Measurements from ENCODE around the gene FGD6. TPM values are rescaled to one million over a fixed set of nuclear protein-coding genes. Genes with fewer than 3 reads are reported as not detected.
"Not testable (repeated sequence)": the region's sequence is repeated elsewhere in the genome, so short reads cannot be mapped to it uniquely, and the experiment has no call there.

The FGD6 gene
- total RNA-seq, 1 donor from 2014 or later, result 42.1 TPM

DNA sequence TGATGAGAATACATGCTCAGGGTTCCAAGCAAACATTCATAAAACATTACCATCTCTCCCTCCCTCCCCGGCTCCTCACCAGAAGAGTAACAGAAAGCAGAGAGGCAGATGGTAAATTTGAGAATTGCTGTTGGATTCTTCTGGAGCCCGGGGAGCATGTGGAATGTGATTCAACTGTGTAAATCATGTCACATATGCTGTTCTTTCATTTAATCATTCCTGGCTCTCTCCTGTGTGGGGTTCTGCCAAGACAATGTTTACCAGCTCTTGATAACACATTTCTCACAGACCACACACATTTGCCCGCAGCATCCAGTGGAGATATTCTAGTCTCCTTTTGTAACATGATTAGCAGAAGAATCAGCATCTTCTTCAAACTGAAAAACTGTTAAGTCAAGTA lies 120.4 kb downstream of the FGD6 start:
- H3K9me3 Mint-ChIP-seq (ENCODE audit: unreplicated experiment), result peaks cover 1% of the 10 kb centered on the region

GRCh38 chr12:95096378-95096777 lies 120.9 kb downstream of the FGD6 start:
- Mint-ChIP-seq H3K4me3 (ENCODE audit: unreplicated experiment) (no peak overlapping the region), H3K27me3 (ENCODE audit: unreplicated experiment) (no peaks in the 10 kb centered on the region), H3K9me3 (ENCODE audit: unreplicated experiment) (peaks cover 1% of the 10 kb centered on the region), H3K4me1 (ENCODE audit: low read depth, unreplicated experiment) (peaks cover 1% of the 10 kb centered on the region), H3K36me3 (ENCODE audit: unreplicated experiment) (no peaks in the 10 kb centered on the region), H3K27ac (ENCODE audit: unreplicated experiment) (no peak overlapping the region)
- DNase-seq, result no peak
- TF ChIP-seq, protein P1, sequence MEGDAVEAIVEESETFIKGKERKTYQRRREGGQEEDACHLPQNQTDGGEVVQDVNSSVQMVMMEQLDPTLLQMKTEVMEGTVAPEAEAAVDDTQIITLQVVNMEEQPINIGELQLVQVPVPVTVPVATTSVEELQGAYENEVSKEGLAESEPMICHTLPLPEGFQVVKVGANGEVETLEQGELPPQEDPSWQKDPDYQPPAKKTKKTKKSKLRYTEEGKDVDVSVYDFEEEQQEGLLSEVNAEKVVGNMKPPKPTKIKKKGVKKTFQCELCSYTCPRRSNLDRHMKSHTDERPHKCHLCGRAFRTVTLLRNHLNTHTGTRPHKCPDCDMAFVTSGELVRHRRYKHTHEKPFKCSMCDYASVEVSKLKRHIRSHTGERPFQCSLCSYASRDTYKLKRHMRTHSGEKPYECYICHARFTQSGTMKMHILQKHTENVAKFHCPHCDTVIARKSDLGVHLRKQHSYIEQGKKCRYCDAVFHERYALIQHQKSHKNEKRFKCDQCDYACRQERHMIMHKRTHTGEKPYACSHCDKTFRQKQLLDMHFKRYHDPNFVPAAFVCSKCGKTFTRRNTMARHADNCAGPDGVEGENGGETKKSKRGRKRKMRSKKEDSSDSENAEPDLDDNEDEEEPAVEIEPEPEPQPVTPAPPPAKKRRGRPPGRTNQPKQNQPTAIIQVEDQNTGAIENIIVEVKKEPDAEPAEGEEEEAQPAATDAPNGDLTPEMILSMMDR (IDR thresholded peaks at IDR 0.05; ENCODE audit: partially characterized antibody, unreplicated experiment), result no peak

More for the DNA sequence above, 120.4 kb downstream of the FGD6 start:
- no peak for DNase-seq
- TF ChIP-seq, protein P1 (IDR thresholded peaks at IDR 0.05; ENCODE audit: partially characterized antibody, unreplicated experiment), result no peak
- Mint-ChIP-seq H3K27me3 (ENCODE audit: unreplicated experiment) (no peaks in the 10 kb centered on the region), H3K4me1 (ENCODE audit: low read depth, unreplicated experiment) (peaks cover 1% of the 10 kb centered on the region), H3K4me3 (ENCODE audit: unreplicated experiment) (no peak overlapping the region), H3K27ac (ENCODE audit: unreplicated experiment) (no peak overlapping the region), H3K36me3 (ENCODE audit: unreplicated experiment) (no peaks in the 10 kb centered on the region)

DNA sequence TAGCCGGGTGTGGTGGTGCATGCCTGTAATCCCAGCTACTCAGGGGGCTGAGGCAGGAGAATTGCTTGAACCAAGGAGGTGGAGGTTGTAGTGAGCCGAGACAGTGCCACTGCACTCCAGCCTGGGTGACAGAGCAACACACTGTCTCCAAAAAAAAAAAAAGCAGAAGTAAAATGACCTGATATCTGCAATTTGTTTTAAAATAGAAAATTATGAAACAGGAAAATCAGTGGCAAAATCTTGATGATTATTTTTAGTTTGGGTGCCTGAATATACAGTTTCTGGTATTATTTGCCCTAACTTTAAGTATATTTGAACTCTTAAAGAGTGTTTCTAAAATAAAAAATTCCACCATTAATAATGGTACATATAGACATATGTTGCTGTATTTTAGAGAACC lies 121.4 kb downstream of the FGD6 start:
- H3K27me3 Mint-ChIP-seq (ENCODE audit: unreplicated experiment); H3K9me3 Mint-ChIP-seq (ENCODE audit: unreplicated experiment); H3K4me3 Mint-ChIP-seq (ENCODE audit: unreplicated experiment); DNase-seq; H3K36me3 Mint-ChIP-seq (ENCODE audit: unreplicated experiment); H3K27ac Mint-ChIP-seq (ENCODE audit: unreplicated experiment); H3K4me1 Mint-ChIP-seq (ENCODE audit: low read depth, unreplicated experiment): not testable (repeated sequence)

DNA sequence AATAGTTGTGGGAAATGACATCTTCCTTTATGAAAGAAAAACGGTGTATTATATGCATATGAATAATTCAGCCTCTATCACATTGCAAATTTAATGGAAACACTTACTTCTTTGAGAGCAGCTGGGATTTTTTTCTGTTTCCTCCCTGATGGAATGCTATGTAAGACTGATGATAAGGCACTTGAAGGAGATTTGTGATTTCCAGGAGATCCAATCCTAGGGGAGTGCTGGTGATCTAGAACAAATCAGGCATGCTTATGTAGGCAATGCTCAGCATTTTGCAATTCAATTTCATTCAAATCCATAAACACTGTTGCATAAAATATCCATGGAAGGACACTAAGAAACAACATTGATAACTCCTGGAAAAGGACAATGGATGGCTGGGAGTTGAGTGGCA lies 127.8 kb downstream of the FGD6 start:
- Mint-ChIP-seq H3K36me3 (ENCODE audit: unreplicated experiment) (no peaks in the 10 kb centered on the region), H3K27ac (ENCODE audit: unreplicated experiment) (no peak overlapping the region)
- TF ChIP-seq, protein P1 (IDR thresholded peaks at IDR 0.05; ENCODE audit: partially characterized antibody, unreplicated experiment), result no peak

DNA sequence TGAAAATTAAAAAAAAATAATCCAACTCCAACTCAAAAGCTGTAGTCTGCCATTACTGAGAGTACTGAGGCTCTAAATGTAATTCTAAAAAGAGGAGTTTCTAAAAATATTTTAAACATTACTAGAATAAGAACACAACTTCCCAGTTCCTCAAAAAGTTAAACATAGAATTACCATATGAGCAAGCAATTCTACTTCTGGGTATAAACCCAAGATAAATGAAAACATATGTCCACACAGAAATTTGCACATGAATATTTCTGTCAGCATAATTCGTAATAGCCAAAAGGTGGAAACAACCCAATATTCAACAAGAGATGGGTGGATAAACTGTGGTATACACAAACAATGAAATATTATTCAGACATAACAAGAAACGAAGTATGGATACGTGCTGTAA lies 128.9 kb downstream of the FGD6 start:
- no peak for DNase-seq
- TF ChIP-seq, protein P1 (IDR thresholded peaks at IDR 0.05; ENCODE audit: partially characterized antibody, unreplicated experiment), result no peak
- no peak overlapping the region for H3K27ac Mint-ChIP-seq (ENCODE audit: unreplicated experiment)
- peaks cover 6% of the 10 kb centered on the region for H3K4me1 Mint-ChIP-seq (ENCODE audit: low read depth, unreplicated experiment)
- H3K27me3 Mint-ChIP-seq (ENCODE audit: unreplicated experiment), result no peaks in the 10 kb centered on the region
- no peak overlapping the region for H3K4me3 Mint-ChIP-seq (ENCODE audit: unreplicated experiment)
- H3K9me3 Mint-ChIP-seq (ENCODE audit: unreplicated experiment), result no peaks in the 10 kb centered on the region
- H3K36me3 Mint-ChIP-seq (ENCODE audit: unreplicated experiment), result no peaks in the 10 kb centered on the region

More for the DNA sequence above, 127.8 kb downstream of the FGD6 start:
- Mint-ChIP-seq H3K4me1 (ENCODE audit: low read depth, unreplicated experiment) (no peaks in the 10 kb centered on the region), H3K9me3 (ENCODE audit: unreplicated experiment) (no peaks in the 10 kb centered on the region), H3K4me3 (ENCODE audit: unreplicated experiment) (no peak overlapping the region), H3K27me3 (ENCODE audit: unreplicated experiment) (no peaks in the 10 kb centered on the region)
- DNase-seq, result no peak

GRCh38 chr12:95085612-95086011 lies 131.7 kb downstream of the FGD6 start:
- H3K9me3 Mint-ChIP-seq (ENCODE audit: unreplicated experiment), result no peaks in the 10 kb centered on the region
- DNase-seq, result no peak
- no peak overlapping the region for H3K4me3 Mint-ChIP-seq (ENCODE audit: unreplicated experiment)
- H3K4me1 Mint-ChIP-seq (ENCODE audit: low read depth, unreplicated experiment), result peaks cover 6% of the 10 kb centered on the region
- no peaks in the 10 kb centered on the region for H3K27me3 Mint-ChIP-seq (ENCODE audit: unreplicated experiment)
- TF ChIP-seq, protein P1 (IDR thresholded peaks at IDR 0.05; ENCODE audit: partially characterized antibody, unreplicated experiment), result no peak
- H3K27ac Mint-ChIP-seq (ENCODE audit: unreplicated experiment), result no peak overlapping the region
- no peaks in the 10 kb centered on the region for H3K36me3 Mint-ChIP-seq (ENCODE audit: unreplicated experiment)

Data from glutamatergic neuron (in vitro differentiated cells).